ENCODE data around the gene SCAMP3. TPM values are rescaled to one million over a fixed set of nuclear protein-coding genes. Genes with fewer than 3 reads are reported as not detected.

SCAMP3 gene
- total and polyA plus RNA-seq, 2 of the 4 experiments (the other 2 are of a cell fraction): 30.5 to 118 TPM

GRCh38 chr1:155256058-155256852 lies 5.9 kb downstream of the SCAMP3 start (continued):
- no peak for TF ChIP-seq CEBPB (IDR thresholded peaks at IDR 0.05; ENCODE audit: low read depth, low read length)

DNA sequence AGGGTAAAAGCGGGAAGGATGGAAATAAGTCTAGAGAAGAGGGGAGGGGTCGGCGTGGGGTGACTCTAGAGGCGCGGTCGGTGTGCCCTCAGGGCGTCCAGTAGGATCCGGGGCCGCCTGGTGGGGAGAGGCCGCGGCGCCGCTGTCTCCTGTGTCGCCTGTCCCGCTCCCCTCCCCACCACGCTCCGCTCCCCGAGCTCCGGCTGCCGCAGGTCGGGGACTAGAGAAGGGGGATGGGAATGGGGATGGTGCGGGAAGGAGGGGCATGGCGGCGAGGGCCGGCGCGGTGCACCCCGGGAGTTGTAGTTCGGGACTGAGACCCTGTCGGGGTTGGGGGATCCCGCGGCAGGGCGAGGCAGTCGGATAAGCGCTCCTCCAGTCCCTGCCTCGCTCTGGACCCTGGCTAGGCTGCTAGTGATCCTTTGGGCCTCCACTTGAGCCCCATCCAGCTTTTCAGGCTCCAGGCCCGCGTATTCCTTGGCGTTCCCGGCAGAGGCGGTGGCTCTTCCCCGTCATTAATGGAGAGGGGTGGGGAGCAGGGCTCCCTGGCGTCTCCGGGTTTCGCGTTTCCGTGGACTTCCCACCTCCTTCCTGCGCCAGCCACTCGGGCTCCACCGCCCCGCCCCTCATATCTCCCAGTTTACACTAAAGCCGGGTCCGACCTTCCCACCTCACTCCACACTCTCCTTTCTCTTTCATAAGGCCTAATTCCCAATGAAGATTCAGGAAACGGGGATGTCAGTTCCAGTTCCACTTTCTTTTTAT lies 6.7 kb downstream of the SCAMP3 start, which contains the start of gene ENTREP3:
ENTREP3 (minus strand) TSS at position 241 of the 765 bp plus-strand sequence. CDS start 606 bp downstream, outside the sequence.
- Histone ChIP-seq H3K4me1 (ENCODE audit: control insufficient read depth, insufficient read depth, low read length) (peaks cover 17% of the 10 kb centered on the region), H3K79me1 (ENCODE audit: low read depth in 1 of 2, low read length in 2 of 2) (peaks cover 16 to 46% of the 10 kb centered on the region in 2 experiments), H3K27me3 (ENCODE audit: control insufficient read depth, insufficient read depth, low read length) (no peaks in the 10 kb centered on the region), H3K4ac (ENCODE audit: low read depth, low read length) (peak within 1 kb of the TSS; percentile 99), H3K18ac (ENCODE audit: low read depth, low read length) (peak within 1 kb of the TSS; percentile 66), H3K4me2 (ENCODE audit: low read depth, low read length) (peak within 1 kb of the TSS; percentile 100), H4K5ac (ENCODE audit: low read depth, low read length) (peak within 1 kb of the TSS; percentile 94), H2BK15ac (ENCODE audit: low read depth, low read length) (no peak within 1 kb of the TSS; the same call in 2 of the 3 replicates), H4K8ac (ENCODE audit: low read depth in 2 of 2, low read length in 2 of 2) (peak within 1 kb of the TSS; percentile 17 to 99; a peak in 3 of 4 replicates), H2BK5ac (ENCODE audit: low read depth, low read length, poor library complexity, severe bottlenecking) (peak within 1 kb of the TSS; percentile 88), H4K91ac (ENCODE audit: insufficient read depth, low read depth, low read length) (peak within 1 kb of the TSS; percentile 93), H3K56ac (ENCODE audit: extremely low read depth, insufficient read depth, low read length) (peak within 1 kb of the TSS; percentile 55; the same call in 1 of the 2 replicates), H2AK5ac (ENCODE audit: low read depth, low read length) (peak within 1 kb of the TSS; percentile 97), H3K9me3 (ENCODE audit: control insufficient read depth, insufficient read depth, low read length) (no peaks in the 10 kb centered on the region), H3K27ac (ENCODE audit: insufficient read depth, low read length) (peak within 1 kb of the TSS; percentile 86), H2AFZ (replicated peaks; ENCODE audit: low read length, poor library complexity) (peak within 1 kb of the TSS; percentile 98), H3K9me1 (ENCODE audit: insufficient read depth, low read length) (peaks cover 4% of the 10 kb centered on the region), H2AK9ac (replicated peaks; ENCODE audit: low read depth, low read length, poor library complexity) (peak within 1 kb of the TSS; percentile 99), H3K14ac (replicated peaks; ENCODE audit: low read depth, low read length) (peak within 1 kb of the TSS; percentile 94), H3K36me3 (ENCODE audit: control insufficient read depth, insufficient read depth, low read length) (peaks cover 15% of the 10 kb centered on the region), H3K4me3 (ENCODE audit: insufficient read depth, low read depth, low read length) (peak within 1 kb of the TSS; percentile 71), H3K9ac (ENCODE audit: low read depth, low read length) (peak within 1 kb of the TSS; percentile 73), H2BK20ac (ENCODE audit: low read depth, low read length) (peak within 1 kb of the TSS; percentile 75; the same call in 1 of the 2 replicates), H2BK120ac (ENCODE audit: low read depth, low read length) (peak within 1 kb of the TSS; percentile 96), H4K20me1 (ENCODE audit: insufficient read depth, low read length) (no peaks in the 10 kb centered on the region), H3K23ac (ENCODE audit: low read depth, low read length) (peak within 1 kb of the TSS; percentile 99)
- in situ Hi-C loops (cut with MboI; ENCODE audit: low sequenced_read_pairs) (no loop called here), dilution Hi-C loops (cut with HindIII; ENCODE audit: low sequenced_read_pairs, unreplicated experiment) (no loop called here), intact Hi-C loops (cut with micrococcal nuclease) (no loop called here)
- CTCF ChIA-PET: interaction anchor here (0.6 kb wide), 1 partner anchor 725 kb away, joined by 3 read pairs; no protein-coding TSS in a partner anchor
- POLR2A ChIA-PET (ENCODE audit: unreplicated experiment): interaction anchor here (0.6 kb wide), 1 partner anchor 11 kb away, joined by 6 read pairs; no protein-coding TSS in a partner anchor
- BruUV-seq (replicated peaks): no TSS peak
- TF ChIP-seq POLR2A (IDR thresholded peaks at IDR 0.05; ENCODE audit: low read depth, low read length) (0 out of 2 replicates have a peak, but pooled peaks have one; percentile 33), MAZ (IDR thresholded peaks at IDR 0.05; ENCODE audit: borderline replicate concordance, low read depth, low read length) (peak; percentile 86; the same call in 1 of the 2 replicates), CEBPB (IDR thresholded peaks at IDR 0.05; ENCODE audit: low read depth, low read length) (no peak), RFX5 (IDR thresholded peaks at IDR 0.05; ENCODE audit: low read depth, low read length) (no peak)
- peak; percentile 78 for DNase-seq
- WGBS, 2 experiments (ENCODE audit: extremely low coverage in 2 of 2, insufficient read length in 1 of 2): 2% methylated on average over 15 of the region's 54 CpGs; no CpG with 5 or more reads in 1 of the 2 experiments
- peak; percentile 86 for ATAC-seq (ENCODE audit: low read depth)
